HG03571 (cell line): ENCODE measurements around the gene GGT6.

ENCODE experiments used
- ATAC-seq: cut with Tn5 transposase; IDR thresholded peaks from one replicate; pipeline ENCODE4 v1.9.1; 2021; ENCODE audit not compliant: unreplicated experiment

GGT6 gene

GRCh38 chr17:4576729-4577322 lies 16.4 kb upstream of the GGT6 start:
- no peak for ATAC-seq

- no peak for ATAC-seq
Measured at GRCh38 chr17:4576161-4576558, 15.8 kb upstream of the GGT6 start.

- ATAC-seq = no peak
Measured at GRCh38 chr17:4574448-4575045, 14.2 kb upstream of the GGT6 start.

DNA sequence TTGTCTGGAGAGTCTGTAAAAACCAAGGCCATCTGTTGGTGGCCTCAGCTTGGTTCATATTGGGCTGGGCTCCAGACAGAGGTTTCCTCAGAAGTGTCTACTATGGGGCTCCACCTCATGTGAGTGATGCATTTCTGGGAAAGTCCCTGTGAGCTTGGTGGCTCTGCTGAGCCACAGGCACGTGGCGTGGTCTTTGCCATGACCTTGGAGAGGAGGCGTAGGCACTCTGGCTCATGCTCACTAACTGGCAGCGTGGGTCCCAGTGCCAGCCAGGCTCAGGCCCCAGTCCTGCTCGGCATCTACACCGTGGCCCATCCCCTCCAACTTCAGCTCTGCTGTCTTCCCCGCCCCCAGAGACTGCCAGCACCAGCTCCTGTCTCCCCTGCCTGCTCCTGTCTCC lies 13.3 kb upstream of the GGT6 start:
- no peak for ATAC-seq

DNA sequence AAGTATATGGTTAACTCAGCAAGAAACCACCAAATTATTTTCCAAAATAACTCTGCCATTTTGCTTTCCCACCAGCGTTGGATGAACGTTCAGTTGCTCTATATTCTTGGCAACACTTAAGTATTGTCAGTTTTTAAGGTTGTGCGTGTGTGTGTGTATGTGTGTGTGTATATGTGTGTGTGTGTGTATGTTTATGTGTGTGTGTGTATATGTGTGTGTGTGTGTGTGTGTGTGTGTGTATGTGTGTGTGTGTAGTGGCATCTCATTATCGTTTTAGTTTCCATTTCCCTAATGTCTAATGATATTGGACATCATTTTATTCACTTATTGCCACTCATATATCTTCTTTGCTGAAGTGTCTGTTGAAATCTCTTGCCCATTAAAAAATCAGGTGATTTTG lies 12.7 kb upstream of the GGT6 start:
- ATAC-seq = no peak

DNA sequence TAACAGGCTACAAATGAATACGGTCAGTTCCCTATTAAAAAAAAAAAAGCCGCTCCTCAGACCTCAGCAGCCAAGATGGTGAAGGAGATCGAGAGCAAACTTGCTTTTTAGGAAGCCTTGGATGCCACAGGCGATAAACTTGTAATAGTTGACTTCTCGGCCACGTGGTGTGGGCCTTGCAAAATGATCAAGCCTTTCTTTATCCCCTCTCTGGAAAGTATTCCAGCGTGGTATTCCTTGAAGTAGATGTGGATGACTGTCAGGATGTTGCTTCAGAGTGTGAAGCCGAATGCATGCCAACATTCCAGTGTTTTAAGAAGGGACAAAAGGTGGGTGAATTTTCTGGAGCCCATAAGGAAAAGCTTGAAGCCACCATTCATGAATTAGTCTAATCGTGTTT lies 11.8 kb upstream of the GGT6 start:
- ATAC-seq = no peak

DNA sequence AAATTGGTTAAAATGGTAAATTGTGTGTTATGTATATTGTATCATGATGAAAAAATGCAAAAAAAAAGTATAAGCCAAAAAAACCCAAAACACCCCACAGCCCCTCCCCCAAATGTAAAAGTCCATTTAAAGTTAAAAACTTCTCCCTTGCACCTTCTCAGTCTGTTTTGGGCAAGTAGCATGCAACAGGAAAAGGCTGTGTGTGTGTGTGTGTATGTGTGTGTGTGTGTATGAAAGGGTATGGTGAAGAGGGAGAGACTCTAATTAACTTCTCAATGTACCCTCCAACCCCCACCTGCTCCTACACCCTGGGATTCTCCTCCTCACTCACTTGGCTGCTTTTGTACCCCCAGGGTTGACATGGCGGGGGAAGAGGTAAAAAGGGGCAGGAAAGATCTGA lies 9.2 kb upstream of the GGT6 start:
- no peak for ATAC-seq

DNA sequence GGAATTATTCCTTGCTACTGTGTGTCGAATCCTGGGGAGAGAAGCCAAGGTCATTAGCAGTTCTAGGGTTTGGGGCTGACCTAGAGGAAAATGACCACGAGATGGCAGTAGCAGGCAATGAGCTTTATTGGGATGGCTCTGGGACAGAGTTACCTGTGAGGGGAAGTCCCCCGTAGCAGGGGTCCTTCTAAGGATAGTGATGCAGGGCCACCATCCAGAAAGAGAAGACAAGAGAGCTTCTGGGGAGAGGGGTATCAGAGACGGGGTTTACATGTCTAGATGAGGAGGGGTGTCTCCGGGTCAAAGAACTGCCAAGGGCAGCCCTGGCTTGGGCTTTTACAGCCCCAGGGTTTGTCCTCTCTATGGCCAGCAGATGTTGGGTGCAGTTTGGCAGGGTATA lies 6.4 kb upstream of the GGT6 start:
- ATAC-seq = no peak

- no peak for ATAC-seq
Measured at GRCh38 chr17:4565209-4566141, 5.1 kb upstream of the GGT6 start.

DNA sequence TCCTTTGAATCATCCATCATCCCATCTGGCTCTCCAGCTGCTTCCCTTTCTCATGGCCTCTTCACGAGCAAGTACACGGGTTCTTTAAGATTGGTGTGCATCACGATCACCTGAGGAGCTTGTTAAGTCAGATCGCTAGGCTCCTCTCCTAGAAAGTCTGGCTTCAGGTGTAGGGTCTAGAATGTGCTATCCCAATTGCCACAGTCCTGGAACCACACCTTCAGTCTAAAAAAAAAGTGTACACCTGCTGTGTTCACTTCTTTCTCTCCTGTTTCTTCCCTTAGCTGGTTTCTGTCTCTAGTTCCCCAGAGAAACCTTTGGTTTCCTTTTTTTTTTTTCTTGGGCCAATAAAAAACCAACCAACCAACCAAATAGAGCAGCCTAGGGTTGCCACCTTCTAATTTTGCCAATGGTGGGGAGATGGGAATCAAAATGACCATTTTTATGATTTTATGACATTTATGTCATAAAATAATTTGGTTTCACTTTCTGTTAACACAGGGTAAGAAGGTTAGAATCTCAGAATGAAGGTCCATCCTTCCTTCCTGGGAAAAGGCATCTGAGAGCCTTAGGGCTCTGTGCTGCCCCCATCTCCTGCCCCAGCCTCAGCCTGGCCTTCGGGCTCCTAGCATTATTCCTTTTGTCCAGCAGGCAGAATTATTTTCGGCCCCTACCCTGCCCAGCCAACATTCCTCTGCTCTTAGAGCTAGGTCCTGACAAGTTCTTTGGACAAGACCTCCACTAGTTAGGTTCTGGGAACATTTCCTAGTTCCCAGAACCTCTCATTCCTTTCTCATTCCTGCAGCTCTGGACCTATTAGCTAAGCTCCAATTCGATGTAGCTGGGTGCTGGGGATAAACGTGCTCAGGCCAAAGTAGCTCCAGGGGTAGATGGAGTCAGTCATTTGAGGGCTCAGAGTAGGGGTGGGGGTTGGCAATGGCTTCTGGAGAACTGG lies 1.9 kb upstream of the GGT6 start:
- ATAC-seq = no peak

DNA sequence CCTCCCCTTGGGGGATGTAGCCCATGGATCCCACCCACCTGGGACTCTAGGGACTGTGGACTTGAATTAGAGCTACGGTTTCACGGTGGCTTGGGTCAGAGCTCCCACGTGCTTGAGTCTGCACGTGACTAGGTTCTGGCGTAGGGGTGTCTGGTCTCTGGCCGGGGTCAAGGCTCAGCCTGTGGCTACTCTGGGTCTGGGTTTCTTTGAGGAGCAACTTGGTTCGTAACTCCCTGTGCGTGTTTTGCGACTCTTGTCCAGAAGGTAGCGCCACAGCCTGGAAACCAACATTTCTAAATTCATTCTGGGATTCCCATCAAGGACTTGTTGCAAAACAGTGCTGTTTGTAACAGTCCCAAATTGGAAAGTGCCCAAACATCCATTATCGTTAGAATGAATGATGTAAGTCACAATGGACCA lies 470 bp upstream of the GGT6 start:
- no peak for ATAC-seq

DNA sequence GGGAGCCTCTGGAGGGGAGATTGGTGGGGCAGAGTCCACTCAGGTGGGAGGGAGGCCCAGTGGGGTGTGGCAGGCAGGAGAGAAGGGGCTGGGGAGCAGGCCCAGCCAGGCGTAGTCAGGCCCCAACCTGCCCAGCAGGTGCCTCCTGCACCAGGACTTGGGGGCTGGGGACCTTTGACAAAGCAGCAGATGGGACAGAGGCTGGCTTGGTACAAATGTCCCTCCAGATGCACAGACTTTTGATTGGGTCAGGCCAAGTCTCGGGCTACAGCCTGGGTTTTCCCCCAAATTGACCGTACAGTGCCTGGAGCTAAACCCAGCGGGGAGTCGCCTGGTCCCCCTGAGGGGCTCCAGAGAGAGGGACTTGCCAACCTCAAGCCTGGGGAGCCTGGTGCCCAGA lies 411 bp downstream of the GGT6 start:
- no peak for ATAC-seq

- ATAC-seq = no peak
Measured at GRCh38 chr17:4559139-4559791, 1.1 kb downstream of the GGT6 start.

DNA sequence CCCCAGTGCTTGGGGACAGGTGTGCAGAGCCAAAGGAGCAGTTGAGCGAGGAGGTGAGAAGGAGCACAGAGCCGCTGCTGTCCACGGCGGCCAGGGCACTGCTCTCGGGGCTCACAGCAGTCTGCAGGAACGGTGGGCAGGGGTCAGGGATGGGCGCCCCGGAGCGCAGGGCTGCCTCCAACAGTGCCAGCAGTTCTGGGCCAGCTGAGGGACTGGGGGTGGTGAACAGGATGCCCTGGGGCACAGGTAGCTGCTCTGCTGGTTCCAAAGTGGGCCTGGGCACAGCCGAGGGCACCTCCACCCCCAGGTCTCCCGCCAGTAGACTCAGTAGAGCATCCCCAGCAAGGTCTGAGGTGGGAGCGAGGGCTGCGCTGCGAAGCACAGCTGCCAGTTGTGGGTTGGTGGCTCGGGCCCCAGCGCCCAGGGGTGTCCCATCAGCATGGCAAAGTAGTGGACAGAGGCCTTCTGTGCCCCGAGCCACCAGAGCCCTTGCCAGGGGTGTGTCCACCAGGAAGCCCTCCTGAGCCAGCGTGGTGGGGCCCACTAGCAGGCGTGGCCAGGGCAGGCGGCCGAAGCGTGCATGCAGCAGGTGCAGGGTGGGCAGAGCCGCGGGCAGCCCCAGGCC lies 1.9 kb downstream of the GGT6 start:
- ATAC-seq = no peak

DNA sequence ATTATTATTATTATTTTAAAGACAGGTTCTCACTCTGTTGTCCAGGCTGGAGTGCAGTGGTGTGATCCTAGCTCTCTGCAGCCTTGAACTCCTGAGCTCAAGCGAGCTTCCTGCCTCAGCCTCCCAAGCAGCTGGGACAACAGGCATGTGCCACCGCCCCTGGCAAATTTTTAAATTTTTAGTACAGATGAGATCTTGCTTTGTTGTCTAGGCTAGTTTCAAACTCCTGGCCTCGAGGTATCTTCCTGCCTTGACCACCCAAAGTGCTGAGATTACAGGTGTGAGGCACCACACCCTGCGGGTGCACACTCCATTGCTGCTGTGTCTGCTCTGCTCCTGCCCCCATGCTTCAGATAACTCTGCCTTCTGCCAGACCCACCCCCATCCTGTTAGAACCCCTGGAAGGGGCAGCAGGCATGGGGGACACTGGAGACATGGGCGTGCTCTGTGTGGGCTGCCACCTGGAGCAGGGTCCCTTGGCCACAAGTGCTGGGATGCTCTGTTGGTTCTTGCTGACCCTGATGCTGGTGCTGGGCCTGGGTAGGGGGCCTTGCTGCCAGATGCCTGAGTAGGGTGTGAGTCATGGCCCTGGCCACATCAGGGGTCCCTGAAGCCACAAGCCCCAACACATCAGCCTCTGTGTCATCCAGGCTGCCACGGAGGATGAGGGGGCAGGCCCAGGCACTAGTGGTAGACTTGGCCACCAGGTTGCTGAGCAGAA lies 2.6 kb downstream of the GGT6 start:
- ATAC-seq = no peak

DNA sequence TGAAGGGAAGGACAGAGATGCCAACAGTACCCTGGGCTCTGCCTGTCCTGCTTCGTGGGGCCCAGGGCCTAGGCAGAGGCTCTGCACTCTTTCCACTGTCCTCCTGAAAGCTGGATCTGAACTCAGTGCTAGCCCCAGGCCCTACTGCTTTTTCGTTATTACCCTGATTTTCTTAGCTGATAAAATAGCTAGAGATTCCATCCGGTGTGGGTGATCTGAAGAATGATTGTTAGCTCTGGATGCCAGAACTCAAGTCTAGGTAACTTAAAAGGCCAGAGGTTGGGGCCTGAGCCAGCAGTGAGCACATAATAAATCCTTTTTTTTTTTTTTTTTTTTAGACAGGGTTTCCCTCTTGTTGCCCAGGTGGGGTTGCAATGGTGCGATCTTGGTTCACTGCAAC lies 3.4 kb downstream of the GGT6 start:
- ATAC-seq = no peak

DNA sequence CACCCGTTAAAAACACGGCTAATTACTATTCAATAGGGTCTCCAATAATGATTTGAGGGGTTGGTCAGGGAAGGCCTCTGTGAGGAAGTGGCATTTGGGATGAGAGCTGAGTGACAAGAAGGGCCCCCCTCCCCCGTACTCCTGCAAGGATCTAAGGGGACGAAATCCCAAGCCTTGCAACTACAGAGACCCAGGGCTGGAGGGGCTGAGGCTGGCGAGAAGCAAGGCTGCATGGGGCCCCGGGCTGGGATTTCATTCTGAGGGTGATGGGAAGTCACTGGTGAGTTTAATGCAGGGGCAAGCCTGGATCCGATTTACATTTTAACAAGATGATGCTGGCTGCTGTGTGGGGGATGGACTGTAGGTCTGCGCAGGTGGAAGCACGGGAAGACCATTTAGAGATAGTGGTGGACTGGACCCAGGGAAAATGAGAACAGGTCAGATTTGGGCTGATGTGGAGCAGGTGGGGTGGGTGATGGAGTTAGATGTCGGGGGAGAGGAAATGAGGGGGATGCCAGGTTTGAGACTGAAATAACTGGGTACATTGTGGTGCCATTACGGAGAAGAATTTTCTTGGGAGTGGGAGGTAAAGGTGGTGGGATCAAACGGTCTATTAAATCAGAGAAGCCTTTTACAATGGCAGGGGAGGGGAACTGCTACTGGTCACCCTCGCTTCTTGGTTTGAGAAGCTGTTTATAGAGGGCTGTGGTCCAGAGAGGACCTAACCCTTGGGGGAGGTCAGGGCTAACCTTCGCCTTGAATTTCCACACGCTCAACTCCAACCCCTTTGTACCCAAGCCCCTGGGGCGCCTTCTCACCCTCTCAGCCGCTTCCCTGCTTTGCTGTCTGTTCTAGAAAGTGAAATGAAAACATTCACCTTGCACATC lies 4.3 kb downstream of the GGT6 start:
- ATAC-seq = no peak

- peak; percentile 84 for ATAC-seq
Measured at GRCh38 chr17:4554997-4555799, 5.2 kb downstream of the GGT6 start, which contains the start of gene MYBBP1A. TSS of gene MYBBP1A (minus strand) at chr17:4555384. CDS start at chr17:4555324, 60 bp downstream.
